ENCODE results near the gene SLC50A1. TPM values are rescaled to one million over a fixed set of nuclear protein-coding genes. Genes with fewer than 3 reads are reported as not detected.
A peak's percentile ranks its signal among the peaks of the same experiment; 100 is the strongest.

Gene SLC50A1
- total and polyA plus RNA-seq, 2 donors, result 25.7 to 54.5 TPM

GRCh38 chr1:155093911-155094621 lies 41.6 kb upstream of the SLC50A1 start:
- no peaks in the 10 kb centered on the region for H3K36me3 ChIP-seq (ENCODE audit: control insufficient read depth in 2 of 2, insufficient read depth in 2 of 2, low read length in 1 of 2)
- H3K4me1 ChIP-seq (ENCODE audit: control insufficient read depth in 2 of 2, insufficient read depth in 2 of 2, low read length in 2 of 2), result peaks cover 0 to 13% of the 10 kb centered on the region in 2 donors
- 54% methylated on average over 13 of the region's 13 CpGs for whole genome bisulfite sequencing
- H3K4me3 ChIP-seq (ENCODE audit: low read length in 2 of 2), result no peak overlapping the region
- peaks cover 0 to 4% of the 10 kb centered on the region in 2 donors for H3K9me3 ChIP-seq (ENCODE audit: control insufficient read depth in 2 of 2, insufficient read depth in 1 of 2, low read length in 1 of 2)
- DNase-seq (ENCODE audit: low read depth in 6 of 9, low spot score in 9 of 9), result peak in 1 of 9 donors; percentile 58
- H3K27ac ChIP-seq (ENCODE audit: low read depth in 1 of 2, low read length in 1 of 2), result no peak overlapping the region
- peaks cover 0 to 25% of the 10 kb centered on the region in 2 donors for H3K27me3 ChIP-seq (ENCODE audit: control insufficient read depth in 2 of 2, insufficient read depth in 1 of 2, low read length in 1 of 2)

DNA sequence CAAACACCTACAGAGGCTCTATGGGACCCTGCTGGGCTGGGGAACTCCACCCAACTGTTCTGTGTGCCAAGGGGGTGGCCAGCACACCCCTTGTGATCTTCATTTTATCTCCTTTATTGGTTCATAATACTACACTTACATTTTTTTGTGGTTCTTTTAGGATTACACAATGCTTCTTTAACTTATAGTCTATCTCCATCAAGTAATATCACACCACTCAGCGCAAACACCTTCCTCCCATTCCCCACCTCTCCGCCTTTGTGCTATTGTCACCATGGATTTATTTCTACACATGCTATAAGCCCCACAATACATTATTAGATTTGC lies 41.1 kb upstream of the SLC50A1 start:
- Histone ChIP-seq H3K4me3 (ENCODE audit: low read length in 2 of 2) (no peak overlapping the region), H3K27ac (ENCODE audit: low read depth in 1 of 2, low read length in 1 of 2) (no peak overlapping the region), H3K27me3 (ENCODE audit: control insufficient read depth in 2 of 2, insufficient read depth in 1 of 2, low read length in 1 of 2) (peaks cover 0 to 25% of the 10 kb centered on the region in 2 donors), H3K36me3 (ENCODE audit: control insufficient read depth in 2 of 2, insufficient read depth in 2 of 2, low read length in 1 of 2) (no peaks in the 10 kb centered on the region), H3K9me3 (ENCODE audit: control insufficient read depth in 2 of 2, insufficient read depth in 1 of 2, low read length in 1 of 2) (peaks cover 0 to 4% of the 10 kb centered on the region in 2 donors), H3K4me1 (ENCODE audit: control insufficient read depth in 2 of 2, insufficient read depth in 2 of 2, low read length in 2 of 2) (peaks cover 0 to 13% of the 10 kb centered on the region in 2 donors)
- whole genome bisulfite sequencing, result 93% methylated on average over 2 of the region's 2 CpGs
- DNase-seq (ENCODE audit: low read depth in 6 of 9, low spot score in 9 of 9), result no peak

GRCh38 chr1:155099331-155099730 lies 36.3 kb upstream of the SLC50A1 start:
- WGBS, result 96% methylated on average over 7 of the region's 7 CpGs
- no peaks in the 10 kb centered on the region for H3K36me3 ChIP-seq (ENCODE audit: control insufficient read depth in 2 of 2, insufficient read depth in 2 of 2, low read length in 1 of 2)

GRCh38 chr1:155103325-155103724 lies 32.3 kb upstream of the SLC50A1 start:
- H3K4me3 ChIP-seq (ENCODE audit: low read length in 2 of 2), result no peak overlapping the region
- no peaks in the 10 kb centered on the region for H3K27me3 ChIP-seq (ENCODE audit: control insufficient read depth in 2 of 2, insufficient read depth in 1 of 2, low read length in 1 of 2)
- H3K9me3 ChIP-seq (ENCODE audit: control insufficient read depth in 2 of 2, insufficient read depth in 1 of 2, low read length in 1 of 2), result no peaks in the 10 kb centered on the region
- H3K4me1 ChIP-seq (ENCODE audit: control insufficient read depth in 2 of 2, insufficient read depth in 2 of 2, low read length in 2 of 2), result peaks cover 0 to 2% of the 10 kb centered on the region in 2 donors
- no peak for DNase-seq (ENCODE audit: low read depth in 6 of 9, low spot score in 9 of 9)
- no peak overlapping the region for H3K27ac ChIP-seq (ENCODE audit: low read depth in 1 of 2, low read length in 1 of 2)
- no peaks in the 10 kb centered on the region for H3K36me3 ChIP-seq (ENCODE audit: control insufficient read depth in 2 of 2, insufficient read depth in 2 of 2, low read length in 1 of 2)
- 94% methylated on average over 9 of the region's 9 CpGs for WGBS

More at GRCh38 chr1:155099331-155099730, 36.3 kb upstream of the SLC50A1 start:
- Histone ChIP-seq H3K4me3 (ENCODE audit: low read length in 2 of 2) (no peak overlapping the region), H3K4me1 (ENCODE audit: control insufficient read depth in 2 of 2, insufficient read depth in 2 of 2, low read length in 2 of 2) (peaks cover 0 to 2% of the 10 kb centered on the region in 2 donors), H3K27me3 (ENCODE audit: control insufficient read depth in 2 of 2, insufficient read depth in 1 of 2, low read length in 1 of 2) (peaks cover 0 to 4% of the 10 kb centered on the region in 2 donors), H3K9me3 (ENCODE audit: control insufficient read depth in 2 of 2, insufficient read depth in 1 of 2, low read length in 1 of 2) (no peaks in the 10 kb centered on the region), H3K27ac (ENCODE audit: low read depth in 1 of 2, low read length in 1 of 2) (no peak overlapping the region)
- DNase-seq (ENCODE audit: low read depth in 6 of 9, low spot score in 9 of 9), result no peak

DNA sequence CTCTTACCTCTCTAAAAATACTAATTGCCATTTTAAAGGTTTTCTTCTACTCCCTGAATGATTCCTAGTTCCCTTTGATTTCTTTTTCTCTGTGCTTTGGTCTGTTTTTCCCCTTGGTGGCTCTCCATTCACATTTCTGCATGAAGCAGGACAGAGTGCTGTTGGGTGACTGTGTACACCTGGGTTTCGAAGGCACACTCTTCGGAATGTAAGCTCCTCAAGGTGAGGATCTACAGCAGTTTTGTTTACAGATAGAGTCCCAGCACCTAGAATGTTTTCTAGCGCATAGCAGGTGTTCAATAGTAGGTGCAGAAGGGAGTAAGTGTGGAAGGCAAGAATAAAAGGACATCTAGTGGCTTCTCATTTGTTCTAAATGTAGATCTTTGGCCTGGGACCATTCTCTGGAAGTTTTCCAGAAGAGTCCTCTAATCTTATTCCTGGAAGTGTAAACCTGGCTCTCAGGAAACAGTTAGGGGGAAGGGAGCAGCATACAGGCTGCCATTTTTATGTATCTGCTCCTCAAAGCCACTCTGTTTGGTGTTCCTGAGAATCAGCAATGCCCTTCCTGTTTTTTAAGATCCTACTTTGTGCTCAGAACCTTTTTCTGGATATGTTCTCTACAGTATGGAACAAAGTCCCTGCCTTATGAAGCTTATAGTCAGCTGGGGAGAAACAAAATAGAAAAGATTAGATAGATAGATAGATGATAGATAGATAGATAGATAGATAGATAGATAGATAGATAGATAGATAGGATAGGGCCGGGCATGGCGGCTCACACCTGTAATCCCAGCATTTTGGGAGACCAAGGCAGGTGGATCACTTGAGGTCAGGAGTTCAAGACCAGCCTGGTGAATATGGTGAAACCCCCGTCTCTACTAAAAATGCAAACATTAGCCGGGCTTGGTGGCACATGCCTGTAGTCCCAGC lies 30.8 kb upstream of the SLC50A1 start:
- Histone ChIP-seq H3K36me3 (ENCODE audit: control insufficient read depth in 2 of 2, insufficient read depth in 2 of 2, low read length in 1 of 2) (no peaks in the 10 kb centered on the region), H3K27ac (ENCODE audit: low read depth in 1 of 2, low read length in 1 of 2) (no peak overlapping the region), H3K27me3 (ENCODE audit: control insufficient read depth in 2 of 2, insufficient read depth in 1 of 2, low read length in 1 of 2) (no peaks in the 10 kb centered on the region), H3K4me1 (ENCODE audit: control insufficient read depth in 2 of 2, insufficient read depth in 2 of 2, low read length in 2 of 2) (peaks cover 0 to 2% of the 10 kb centered on the region in 2 donors), H3K9me3 (ENCODE audit: control insufficient read depth in 2 of 2, insufficient read depth in 1 of 2, low read length in 1 of 2) (no peaks in the 10 kb centered on the region), H3K4me3 (ENCODE audit: low read length in 2 of 2) (no peak overlapping the region)
- no peak for DNase-seq (ENCODE audit: low read depth in 6 of 9, low spot score in 9 of 9)
- 98% methylated on average over 7 of the region's 7 CpGs for WGBS

- Histone ChIP-seq H3K27me3 (ENCODE audit: control insufficient read depth in 2 of 2, insufficient read depth in 1 of 2, low read length in 1 of 2) (no peaks in the 10 kb centered on the region), H3K4me1 (ENCODE audit: control insufficient read depth in 2 of 2, insufficient read depth in 2 of 2, low read length in 2 of 2) (peaks cover 0 to 2% of the 10 kb centered on the region in 2 donors), H3K36me3 (ENCODE audit: control insufficient read depth in 2 of 2, insufficient read depth in 2 of 2, low read length in 1 of 2) (no peaks in the 10 kb centered on the region), H3K9me3 (ENCODE audit: control insufficient read depth in 2 of 2, insufficient read depth in 1 of 2, low read length in 1 of 2) (no peaks in the 10 kb centered on the region), H3K27ac (ENCODE audit: low read depth in 1 of 2, low read length in 1 of 2) (no peak overlapping the region), H3K4me3 (ENCODE audit: low read length in 2 of 2) (no peak overlapping the region)
- WGBS, result 92% methylated on average over 7 of the region's 7 CpGs
- no peak for DNase-seq (ENCODE audit: low read depth in 6 of 9, low spot score in 9 of 9)
Observed at GRCh38 chr1:155105604-155106011, 30.0 kb upstream of the SLC50A1 start.

- no peak for DNase-seq (ENCODE audit: low read depth in 6 of 9, low spot score in 9 of 9)
- Histone ChIP-seq H3K36me3 (ENCODE audit: control insufficient read depth in 2 of 2, insufficient read depth in 2 of 2, low read length in 1 of 2) (no peaks in the 10 kb centered on the region), H3K27ac (ENCODE audit: low read depth in 1 of 2, low read length in 1 of 2) (no peak overlapping the region), H3K9me3 (ENCODE audit: control insufficient read depth in 2 of 2, insufficient read depth in 1 of 2, low read length in 1 of 2) (no peaks in the 10 kb centered on the region), H3K4me3 (ENCODE audit: low read length in 2 of 2) (no peak overlapping the region), H3K4me1 (ENCODE audit: control insufficient read depth in 2 of 2, insufficient read depth in 2 of 2, low read length in 2 of 2) (peaks cover 0 to 2% of the 10 kb centered on the region in 2 donors), H3K27me3 (ENCODE audit: control insufficient read depth in 2 of 2, insufficient read depth in 1 of 2, low read length in 1 of 2) (no peaks in the 10 kb centered on the region)
- 63% methylated on average over 6 of the region's 6 CpGs for WGBS
Observed at GRCh38 chr1:155106862-155107261, 28.8 kb upstream of the SLC50A1 start.

DNA sequence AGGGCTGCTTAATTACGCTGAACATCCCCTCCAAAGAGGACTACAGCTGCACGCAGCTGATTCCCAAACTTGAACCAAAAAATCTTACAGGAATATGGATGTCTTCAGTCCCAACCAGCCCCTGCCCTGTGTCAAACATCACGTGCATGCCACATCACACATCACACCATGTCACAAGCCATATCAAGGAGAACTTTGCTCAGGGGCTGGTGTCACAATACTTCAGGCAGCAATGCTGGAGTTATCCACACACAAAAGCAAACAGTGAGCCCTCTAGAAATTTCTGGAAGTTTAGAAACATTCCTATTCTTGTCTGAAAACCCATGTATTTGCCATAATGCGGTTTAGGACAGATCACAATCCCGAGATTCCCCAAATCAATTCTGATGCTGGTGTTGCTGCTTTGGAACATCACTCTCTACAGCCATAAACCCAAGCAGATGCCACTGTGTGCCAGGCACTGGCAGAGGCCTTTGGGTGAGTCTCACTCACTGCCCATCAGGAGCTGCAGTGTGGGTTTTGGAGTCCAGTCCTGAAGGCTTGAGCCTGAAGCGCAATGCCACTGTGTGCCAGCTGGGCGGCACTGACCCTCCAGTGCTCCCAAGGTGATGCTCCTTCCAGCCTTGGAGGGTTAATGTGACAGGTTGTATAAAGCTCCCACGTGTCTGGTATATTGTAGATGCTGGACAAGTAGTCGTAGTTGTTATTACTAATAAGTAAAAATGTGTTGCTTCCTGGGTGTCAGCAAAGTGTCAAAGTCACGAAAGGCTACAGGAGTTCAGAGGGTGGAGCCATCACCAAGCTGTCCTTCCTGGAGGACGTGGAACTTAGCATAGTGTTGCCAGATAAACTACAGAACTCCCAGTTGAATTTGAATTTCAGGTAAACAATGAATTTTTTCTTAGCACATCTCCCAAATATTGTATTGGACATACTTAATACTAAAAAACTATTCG lies 28.1 kb upstream of the SLC50A1 start:
- H3K9me3 ChIP-seq (ENCODE audit: control insufficient read depth in 2 of 2, insufficient read depth in 1 of 2, low read length in 1 of 2), result peaks cover 0 to 3% of the 10 kb centered on the region in 2 donors
- no peaks in the 10 kb centered on the region for H3K4me1 ChIP-seq (ENCODE audit: control insufficient read depth in 2 of 2, insufficient read depth in 2 of 2, low read length in 2 of 2)
- no peak overlapping the region for H3K4me3 ChIP-seq (ENCODE audit: low read length in 2 of 2)
- no peak overlapping the region for H3K27ac ChIP-seq (ENCODE audit: low read depth in 1 of 2, low read length in 1 of 2)
- no peak for DNase-seq (ENCODE audit: low read depth in 6 of 9, low spot score in 9 of 9)
- no peaks in the 10 kb centered on the region for H3K27me3 ChIP-seq (ENCODE audit: control insufficient read depth in 2 of 2, insufficient read depth in 1 of 2, low read length in 1 of 2)
- H3K36me3 ChIP-seq (ENCODE audit: control insufficient read depth in 2 of 2, insufficient read depth in 2 of 2, low read length in 1 of 2), result no peaks in the 10 kb centered on the region
- WGBS, result 95% methylated on average over 12 of the region's 12 CpGs

Measured in thymus (tissue), 11 donors.